HG02798 (cell line): ENCODE measurements around the gene MRPL50.
"Not testable (repeated sequence)": the region's sequence is repeated elsewhere in the genome, so short reads cannot be mapped to it uniquely, and the experiment has no call there.

Experiments used
- ATAC-seq: cut with Tn5 transposase; IDR thresholded peaks from one replicate; pipeline ENCODE4 v1.9.1; 2021; ENCODE audit warnings: mild to moderate bottlenecking; ENCODE audit not compliant: unreplicated experiment, poor library complexity

Gene MRPL50

GRCh38 chr9:101418518-101419430 is 20.4 kb upstream of the MRPL50 start:
- ATAC-seq, result no peak

GRCh38 chr9:101417977-101418376 is 19.6 kb upstream of the MRPL50 start:
- no peak for ATAC-seq

- no peak for ATAC-seq
Observed at GRCh38 chr9:101417389-101417788, 19.0 kb upstream of the MRPL50 start.

GRCh38 chr9:101415578-101415977 is 17.2 kb upstream of the MRPL50 start:
- no peak for ATAC-seq

GRCh38 chr9:101414839-101415238 is 16.4 kb upstream of the MRPL50 start:
- no peak for ATAC-seq

GRCh38 chr9:101409079-101409477 is 10.7 kb upstream of the MRPL50 start:
- ATAC-seq, result no peak

- ATAC-seq, result no peak
Observed at GRCh38 chr9:101408374-101409078, 10.1 kb upstream of the MRPL50 start.

GRCh38 chr9:101403516-101404285 is 5.3 kb upstream of the MRPL50 start:
- ATAC-seq, result no peak

GRCh38 chr9:101400120-101400519 is 1.7 kb upstream of the MRPL50 start:
- ATAC-seq, result no peak

GRCh38 chr9:101399643-101399970 is 1.2 kb upstream of the MRPL50 start:
- ATAC-seq, result no peak

- ATAC-seq, result peak; percentile 12
Observed at GRCh38 chr9:101398930-101399642, 668 bp upstream of the MRPL50 start.

- no peak for ATAC-seq
Observed at GRCh38 chr9:101397746-101398067, 711 bp downstream of the MRPL50 start.

- no peak for ATAC-seq
Observed at GRCh38 chr9:101394687-101395086, 3.7 kb downstream of the MRPL50 start.

GRCh38 chr9:101393135-101393534 is 5.3 kb downstream of the MRPL50 start:
- no peak for ATAC-seq

GRCh38 chr9:101388507-101388993 is 9.9 kb downstream of the MRPL50 start:
- no peak for ATAC-seq

GRCh38 chr9:101387871-101388506 is 10.4 kb downstream of the MRPL50 start:
- ATAC-seq, result peak; percentile 62

- not testable (repeated sequence) for ATAC-seq
Observed at GRCh38 chr9:101384873-101385536, 13.4 kb downstream of the MRPL50 start, which contains the start of gene BAAT. TSS of gene BAAT (minus strand) at chr9:101385006. CDS start at chr9:101371404, 13,602 bp downstream.

- ATAC-seq, result no peak
Observed at GRCh38 chr9:101383361-101383760, 15.1 kb downstream of the MRPL50 start.

- ATAC-seq, result no peak
Observed at GRCh38 chr9:101381833-101382342, 16.5 kb downstream of the MRPL50 start.
